Measurements from ENCODE around the gene CES2.

CES2 gene

DNA sequence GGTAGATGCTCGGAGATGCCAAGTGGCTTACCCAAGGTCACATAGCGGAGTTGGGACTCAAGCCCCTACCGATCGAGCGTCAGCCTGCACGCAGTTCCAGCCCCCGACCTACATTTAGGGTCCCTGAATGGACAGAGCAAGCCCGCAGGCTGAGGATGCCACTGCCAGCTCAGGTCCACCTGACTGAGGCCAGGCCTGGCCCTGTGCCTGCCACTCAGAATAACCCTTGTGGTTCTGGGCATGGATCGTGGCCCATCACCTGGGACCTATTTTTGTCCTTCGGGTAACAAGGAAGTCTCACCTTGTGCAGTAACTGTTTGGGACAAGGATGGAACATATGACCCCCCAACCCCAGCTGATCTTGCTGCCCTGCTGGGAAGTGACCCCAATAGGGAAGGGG, 33.7 kb upstream of the CES2 start:
- in situ Hi-C loops (cut with MboI; ENCODE audit: low pct_unique_long_range_greater_than_20kb, low sequenced_read_pairs): no loop called here
- DNase-seq: no peak

DNA sequence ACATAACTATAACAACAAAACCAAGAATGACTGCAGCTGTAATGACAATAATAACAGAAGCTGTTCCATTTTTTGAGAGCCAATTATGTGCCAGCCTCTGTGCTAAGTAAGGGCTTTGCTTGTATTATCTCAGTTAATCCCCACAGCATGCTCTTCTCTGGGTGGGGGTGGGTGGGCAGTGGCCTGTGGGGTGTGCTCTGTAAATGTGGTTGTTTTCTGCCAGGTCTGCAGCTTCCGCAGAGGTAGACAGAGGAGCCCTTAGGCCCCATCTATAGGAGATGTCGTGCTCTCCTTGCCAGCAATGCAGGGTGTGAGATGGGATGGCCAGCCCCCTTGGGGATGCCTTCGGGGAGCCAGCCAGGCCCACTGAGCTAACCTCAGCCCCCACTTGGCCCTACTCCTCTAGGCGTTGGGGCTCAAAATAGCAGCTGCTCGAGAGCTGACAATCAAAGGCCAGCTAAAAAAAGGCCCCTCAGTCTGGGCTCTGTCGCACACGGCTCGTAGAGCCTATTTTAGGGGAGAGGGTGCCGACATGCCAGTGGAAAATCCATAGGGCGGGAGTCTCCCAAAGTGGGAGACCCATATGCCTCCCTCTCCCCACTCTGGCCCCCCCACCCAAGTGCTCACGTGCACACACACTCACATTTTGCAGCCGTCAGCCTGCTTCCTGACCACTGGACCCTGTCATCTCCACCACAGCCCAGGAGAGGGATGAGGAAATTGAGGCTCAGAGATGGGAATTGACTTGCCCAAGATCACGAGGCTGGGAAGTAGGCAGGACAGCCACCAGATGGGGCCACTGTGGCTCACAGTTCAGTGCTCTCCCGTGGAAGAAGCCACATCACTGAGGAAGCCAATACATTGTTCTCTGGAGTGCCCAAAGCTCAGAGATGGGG, 32.4 kb upstream of the CES2 start:
- in situ Hi-C loops (cut with MboI; ENCODE audit: low pct_unique_long_range_greater_than_20kb, low sequenced_read_pairs): no loop called here

DNA sequence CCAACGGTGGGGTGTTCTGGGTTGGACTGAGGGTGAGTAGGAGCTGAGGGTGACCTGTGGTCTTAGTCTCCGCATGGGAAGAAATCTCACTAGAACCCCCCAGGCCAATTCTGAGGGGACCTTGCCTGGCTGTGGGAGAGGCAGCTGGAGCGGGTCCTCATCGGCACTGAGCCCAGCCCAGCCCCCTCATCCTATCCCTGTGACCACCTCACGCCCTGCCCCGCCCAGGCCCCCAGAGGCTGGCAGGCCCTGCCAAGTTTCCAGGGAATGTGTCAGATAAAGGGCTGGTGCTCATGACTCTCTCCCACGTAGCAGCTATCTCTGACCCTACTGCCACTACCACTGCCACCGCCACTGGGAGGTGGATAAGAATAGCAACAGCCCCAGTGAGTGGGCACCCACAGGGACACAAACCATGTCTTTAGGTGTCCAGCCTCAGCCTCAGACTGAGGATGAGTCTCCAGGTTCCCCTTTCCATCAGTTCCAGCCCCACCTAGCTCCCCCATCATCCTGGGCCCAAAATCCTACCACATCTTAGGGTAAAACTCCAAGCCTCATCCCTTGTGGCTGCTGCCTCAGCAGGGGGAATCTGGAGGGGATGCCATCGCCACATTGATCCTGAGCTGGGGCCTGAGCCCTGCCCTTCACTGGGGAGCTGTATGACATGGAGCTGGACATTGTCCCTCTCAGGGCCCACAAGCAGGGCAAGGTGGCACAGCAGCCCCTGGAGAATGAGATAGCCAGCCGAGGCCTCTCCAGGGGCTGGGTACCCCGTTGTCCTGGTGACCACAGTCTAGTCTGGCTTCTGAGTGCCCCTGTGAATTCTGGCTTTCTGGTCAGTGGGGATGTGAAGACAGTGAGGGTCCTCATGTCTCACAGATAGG, 31.5 kb upstream of the CES2 start:
- in situ Hi-C loops (cut with MboI; ENCODE audit: low pct_unique_long_range_greater_than_20kb, low sequenced_read_pairs): no loop called here
- no peak for DNase-seq

More for the DNA sequence above, 32.4 kb upstream of the CES2 start:
- no peak for DNase-seq

DNA sequence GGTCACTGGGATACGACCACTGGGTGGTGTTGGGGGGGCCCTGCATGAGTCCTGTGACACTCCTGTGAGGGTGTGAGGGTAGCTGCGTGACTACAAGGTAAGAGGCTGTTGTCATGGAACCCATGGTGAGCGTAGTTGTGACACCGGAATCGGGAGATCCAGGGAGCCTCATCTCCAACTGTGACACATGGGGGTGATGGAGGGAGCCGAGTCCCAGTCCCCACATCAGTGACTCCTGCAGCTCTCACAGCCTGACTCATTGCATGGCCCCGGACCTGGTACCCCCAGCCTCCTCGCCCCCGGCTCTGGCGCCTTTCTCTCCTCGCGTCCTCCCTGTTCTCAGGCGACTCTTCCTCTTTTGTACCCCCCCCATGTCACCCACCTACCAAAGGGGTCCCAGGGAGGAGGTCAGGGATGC, 30.9 kb upstream of the CES2 start:
- in situ Hi-C loops (cut with MboI; ENCODE audit: low pct_unique_long_range_greater_than_20kb, low sequenced_read_pairs): no loop called here
- no peak for DNase-seq

DNA sequence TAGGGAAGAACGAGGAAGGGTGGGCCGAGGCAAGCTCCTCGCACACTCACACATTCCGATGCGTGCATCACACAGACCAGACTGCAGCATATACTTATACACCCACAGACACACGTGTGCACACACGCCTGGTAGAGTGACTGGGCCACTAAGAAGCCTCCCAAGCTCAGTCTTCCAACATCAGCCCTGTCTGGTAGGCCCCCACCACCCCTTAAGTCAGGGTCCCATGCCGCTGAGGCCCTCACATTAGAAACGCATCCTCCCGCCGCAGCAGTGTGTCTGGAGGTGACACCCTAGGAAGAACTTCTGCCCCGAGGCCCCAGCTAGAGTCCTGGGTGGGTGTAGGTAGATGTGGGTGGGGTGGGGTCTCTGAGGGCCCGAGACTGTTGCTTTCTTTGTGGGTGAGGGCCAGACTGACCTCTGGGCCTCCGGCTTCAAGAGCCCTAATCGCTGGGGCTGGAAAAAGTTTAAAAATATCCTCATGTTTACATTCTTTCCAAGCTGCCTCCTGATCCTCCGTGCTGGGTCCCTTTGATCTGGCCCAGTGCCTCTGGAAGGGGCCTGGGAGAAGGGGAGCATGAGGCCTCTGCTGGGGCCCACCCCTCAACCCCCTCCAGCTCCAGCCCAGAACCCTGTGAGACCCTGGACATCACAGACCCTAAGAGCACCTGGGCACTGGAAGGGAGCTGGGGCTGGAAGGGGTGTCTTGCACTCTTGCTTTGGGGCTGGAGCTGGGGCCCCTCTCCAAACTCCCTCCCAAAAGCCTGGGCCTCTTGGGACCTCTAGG, 30.3 kb upstream of the CES2 start:
- DNase-seq: no peak
- in situ Hi-C loops (cut with MboI; ENCODE audit: low pct_unique_long_range_greater_than_20kb, low sequenced_read_pairs): no loop called here

DNA sequence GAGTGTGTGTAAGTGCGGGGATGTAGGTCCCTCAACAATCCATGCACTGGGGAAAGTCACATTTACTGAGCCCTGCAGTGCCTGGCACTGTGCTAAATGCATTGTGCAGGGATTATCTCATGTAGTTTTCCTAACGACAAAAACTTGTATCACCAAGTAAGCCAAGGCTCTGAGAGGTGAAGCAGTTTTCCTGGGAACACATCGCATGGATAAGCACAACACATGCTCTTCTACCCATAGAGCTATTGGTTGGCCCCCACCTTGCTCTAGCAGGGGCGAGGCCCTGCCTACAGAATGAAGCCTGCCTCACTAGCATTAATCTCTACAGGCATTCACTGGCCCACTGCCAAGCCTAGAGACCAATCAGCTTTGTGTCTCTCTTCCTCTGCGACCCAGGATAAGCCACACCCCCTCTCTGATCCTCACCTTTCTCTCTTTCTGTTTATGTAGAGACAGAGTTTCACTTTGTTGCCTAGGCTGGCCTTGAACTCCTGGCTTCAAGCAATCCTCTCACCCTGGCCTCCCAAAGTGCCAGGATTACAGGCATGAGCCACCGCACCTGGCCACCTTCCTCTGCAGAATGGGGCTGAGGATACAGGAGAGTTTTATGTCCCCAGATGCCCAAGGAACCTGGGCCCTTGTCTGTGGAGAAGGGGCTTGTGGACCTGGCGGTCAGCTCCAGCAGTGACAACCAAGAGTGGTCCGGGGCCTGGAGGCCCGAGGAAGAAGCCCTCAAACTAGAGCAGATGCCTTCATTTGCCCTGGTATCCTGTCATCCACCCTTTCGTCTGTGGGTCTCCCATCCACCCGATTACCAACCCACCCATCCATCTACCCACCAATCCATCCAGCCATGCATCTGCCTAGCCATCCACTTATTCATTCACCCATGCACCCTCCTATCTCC, 29.4 kb upstream of the CES2 start:
- in situ Hi-C loops (cut with MboI; ENCODE audit: low pct_unique_long_range_greater_than_20kb, low sequenced_read_pairs): no loop called here
- DNase-seq: peak; percentile 6

DNA sequence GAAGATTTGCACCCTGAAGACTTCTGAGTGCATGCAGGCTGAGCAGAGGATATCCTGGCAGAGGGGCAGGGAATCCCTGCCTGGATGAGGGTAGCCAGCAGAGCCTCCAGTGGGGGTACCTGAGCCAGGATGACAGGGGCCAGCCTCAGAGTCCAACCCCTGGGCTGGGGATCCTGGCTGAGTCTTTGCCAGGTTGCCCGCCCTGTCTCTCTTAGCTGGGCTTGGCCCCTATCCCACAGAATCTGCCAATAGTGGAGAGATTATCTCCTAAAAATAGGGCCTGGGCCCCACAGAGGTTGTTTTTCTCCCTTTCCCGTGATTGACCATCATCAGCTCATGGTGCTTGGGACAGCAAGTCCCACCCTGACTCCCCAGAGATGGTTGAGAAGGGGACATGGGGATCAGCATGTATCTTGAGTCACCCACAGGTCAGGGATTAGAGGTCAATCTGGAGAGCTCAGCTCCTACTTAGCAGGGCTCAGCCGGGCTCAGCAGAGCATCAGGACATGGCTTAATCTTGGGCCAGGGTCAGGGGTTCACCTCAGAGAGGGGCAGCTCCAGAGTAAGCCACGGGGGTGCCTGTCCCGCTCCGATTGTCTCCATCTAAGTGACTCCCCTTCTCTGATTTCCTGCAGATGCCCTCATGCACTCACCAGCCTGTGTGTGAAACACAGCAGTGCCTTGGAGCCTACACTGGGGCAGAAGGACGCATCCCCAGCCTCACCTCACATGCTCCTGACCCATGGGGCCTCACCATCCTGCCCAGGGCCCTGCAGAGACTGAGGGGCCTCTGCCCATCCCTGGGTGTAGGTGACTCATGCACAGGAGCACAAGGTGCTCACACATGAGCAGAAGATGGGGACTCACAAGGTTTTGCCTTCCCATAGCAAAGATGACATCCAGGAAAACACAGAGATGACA, 28.1 kb upstream of the CES2 start:
- in situ Hi-C loops (cut with MboI; ENCODE audit: low pct_unique_long_range_greater_than_20kb, low sequenced_read_pairs): no loop called here
- DNase-seq: no peak

DNA sequence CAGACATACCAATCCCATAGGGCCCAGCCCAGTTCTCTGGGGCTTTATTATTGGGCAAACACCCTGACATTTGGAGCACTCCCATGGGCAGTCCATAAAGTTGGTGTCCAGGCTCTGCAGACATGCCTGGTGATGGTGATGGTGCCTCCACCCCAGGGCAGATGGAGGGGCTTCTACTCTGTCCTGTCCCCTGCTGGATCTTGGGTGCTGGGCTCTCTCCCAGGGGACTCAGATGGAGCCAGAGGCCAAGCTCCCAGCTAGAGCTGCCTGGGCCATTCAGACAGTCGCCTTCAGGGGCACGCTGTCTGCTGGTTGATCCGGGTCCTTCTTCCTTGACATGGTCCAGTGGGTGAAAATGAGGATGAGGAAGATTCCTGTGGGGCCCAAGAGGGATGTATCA, 27.2 kb upstream of the CES2 start:
- no peak for DNase-seq
- in situ Hi-C loops (cut with MboI; ENCODE audit: low pct_unique_long_range_greater_than_20kb, low sequenced_read_pairs): no loop called here

DNA sequence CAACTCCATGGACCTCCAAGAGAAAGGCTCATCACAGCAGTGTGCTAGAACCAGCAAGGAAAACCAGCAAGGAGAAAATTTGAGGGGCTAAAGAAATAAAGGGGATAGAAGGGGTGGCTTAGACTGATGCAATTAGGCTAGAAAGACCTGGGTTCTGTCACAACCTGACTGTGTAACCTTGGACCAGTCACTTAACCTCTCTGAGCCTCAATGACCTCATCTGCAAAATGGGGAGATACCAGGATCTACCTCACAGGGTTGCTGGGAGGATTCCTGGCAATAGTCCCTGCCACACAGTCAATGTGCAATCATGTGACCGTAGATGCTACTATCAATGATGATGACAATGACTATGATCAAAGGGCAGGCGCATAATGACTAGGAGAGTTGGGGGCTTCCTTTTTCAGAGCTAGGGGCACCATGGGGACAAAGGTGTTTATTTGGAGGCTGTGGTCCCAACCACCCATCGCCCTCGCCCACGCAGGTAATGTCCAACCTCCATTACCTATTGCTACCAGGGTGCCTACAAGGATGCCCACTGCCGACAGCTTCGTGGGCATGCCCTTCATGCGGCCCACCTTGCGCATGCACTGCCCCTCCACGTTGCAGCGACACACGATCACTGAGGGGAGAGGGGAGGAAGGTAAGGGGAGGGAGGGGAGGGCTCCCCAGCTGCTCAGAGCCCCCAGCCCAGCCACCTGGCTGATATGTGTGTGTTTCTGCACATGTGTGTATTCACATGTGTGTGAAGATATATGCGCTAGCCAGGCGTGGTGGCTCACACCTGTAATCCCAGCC, 26.4 kb upstream of the CES2 start:
- in situ Hi-C loops (cut with MboI; ENCODE audit: low pct_unique_long_range_greater_than_20kb, low sequenced_read_pairs): no loop called here
- DNase-seq: no peak

DNA sequence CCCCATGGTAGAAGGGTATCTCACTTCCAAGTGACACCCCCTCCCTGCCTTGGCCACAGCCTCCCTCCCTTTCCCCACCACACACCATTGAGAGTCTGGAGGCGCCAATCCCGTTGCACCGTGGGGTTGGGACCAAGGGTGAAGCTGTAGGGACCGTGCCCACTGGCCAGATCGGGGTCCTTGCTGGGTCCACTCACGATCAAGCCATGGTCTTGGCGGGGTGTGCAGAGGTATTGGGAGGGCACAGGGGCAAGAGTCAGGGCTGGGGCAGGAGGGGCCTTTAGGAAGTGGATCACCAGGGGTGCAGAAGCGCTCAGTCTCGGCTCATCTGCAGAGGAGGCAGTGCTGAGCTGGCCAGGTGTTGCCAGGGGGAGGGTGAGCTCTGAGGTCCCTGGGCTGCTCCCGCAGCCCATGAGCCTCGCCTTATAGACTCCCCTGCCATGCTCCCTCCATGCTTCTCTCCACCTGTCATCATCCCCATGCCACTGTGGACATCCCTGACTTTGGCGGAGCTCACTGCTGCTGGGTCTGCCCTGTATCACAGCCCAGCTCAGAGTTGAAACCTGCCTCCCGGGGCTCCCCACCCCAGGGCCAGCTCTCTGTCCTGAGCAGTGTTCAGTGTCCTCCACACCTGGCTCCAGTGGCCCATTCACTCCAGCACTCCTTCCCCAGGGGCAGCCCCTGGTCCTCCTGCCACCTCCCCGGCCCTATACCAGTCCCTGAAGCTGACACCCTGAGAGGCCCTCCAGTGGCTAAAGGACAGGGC, 25.0 kb upstream of the CES2 start:
- DNase-seq: no peak
- in situ Hi-C loops (cut with MboI; ENCODE audit: low pct_unique_long_range_greater_than_20kb, low sequenced_read_pairs): no loop called here

DNA sequence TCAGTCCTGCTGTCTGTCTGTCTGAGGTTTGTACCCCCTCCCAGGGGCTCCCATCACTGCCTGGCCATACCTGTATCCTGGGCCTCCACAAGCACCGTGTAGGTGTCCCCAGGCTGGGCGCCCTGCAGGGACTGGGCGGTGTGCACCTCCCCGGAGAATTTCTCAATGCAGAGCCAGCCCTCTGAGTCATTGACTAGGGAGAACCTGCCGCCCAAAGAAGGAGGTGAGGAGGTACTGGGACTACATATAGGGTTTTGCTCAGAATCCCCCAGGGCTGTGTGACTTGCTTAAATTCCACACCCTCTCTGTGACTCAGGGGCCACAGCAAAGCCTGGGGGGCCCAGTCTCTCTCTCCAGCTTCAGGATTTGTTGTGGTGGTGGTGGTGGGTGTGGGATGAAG, 24.2 kb upstream of the CES2 start:
- in situ Hi-C loops (cut with MboI; ENCODE audit: low pct_unique_long_range_greater_than_20kb, low sequenced_read_pairs): no loop called here
- DNase-seq: no peak

DNA sequence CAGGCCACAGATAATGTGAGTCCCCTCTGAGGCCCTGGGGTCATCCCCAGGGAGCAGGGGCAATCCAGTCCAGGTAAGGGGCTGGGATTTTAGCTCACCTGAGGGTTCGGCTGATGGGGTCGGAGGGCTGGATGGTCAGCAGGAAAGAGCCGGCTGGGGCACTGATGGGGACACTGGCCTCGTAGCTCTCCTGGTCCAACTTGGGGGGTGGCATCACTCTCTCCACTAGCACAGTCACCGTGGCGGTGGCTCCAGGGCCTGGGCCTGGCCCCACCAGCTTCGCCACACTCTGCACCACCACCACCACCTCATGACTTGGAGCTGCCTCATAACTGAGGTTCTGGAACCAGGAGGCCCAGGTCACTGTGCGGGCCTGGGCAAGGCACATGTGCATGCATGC, 23.5 kb upstream of the CES2 start:
- in situ Hi-C loops (cut with MboI; ENCODE audit: low pct_unique_long_range_greater_than_20kb, low sequenced_read_pairs): no loop called here
- no peak for DNase-seq

DNA sequence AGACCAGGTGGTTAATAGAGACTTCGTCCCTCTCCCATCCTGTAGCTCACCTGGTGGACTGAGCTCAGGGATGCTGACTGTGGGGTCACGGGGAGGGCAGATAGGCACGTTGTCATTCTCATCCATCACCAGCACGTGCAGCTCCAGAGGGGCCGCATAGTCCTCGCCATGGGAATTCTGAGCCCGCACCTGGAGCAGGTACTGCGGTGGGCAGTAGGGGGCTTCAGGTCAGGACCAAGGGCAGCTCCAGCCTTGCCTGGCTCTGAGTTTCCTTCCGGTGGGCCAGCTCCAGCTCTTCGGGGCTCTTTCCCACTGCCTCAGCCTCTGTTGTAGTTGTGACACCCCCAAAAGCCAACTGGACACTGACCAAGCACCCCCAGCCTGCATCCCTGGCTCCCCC, 22.2 kb upstream of the CES2 start:
- DNase-seq: no peak
- in situ Hi-C loops (cut with MboI; ENCODE audit: low pct_unique_long_range_greater_than_20kb, low sequenced_read_pairs): no loop called here

DNA sequence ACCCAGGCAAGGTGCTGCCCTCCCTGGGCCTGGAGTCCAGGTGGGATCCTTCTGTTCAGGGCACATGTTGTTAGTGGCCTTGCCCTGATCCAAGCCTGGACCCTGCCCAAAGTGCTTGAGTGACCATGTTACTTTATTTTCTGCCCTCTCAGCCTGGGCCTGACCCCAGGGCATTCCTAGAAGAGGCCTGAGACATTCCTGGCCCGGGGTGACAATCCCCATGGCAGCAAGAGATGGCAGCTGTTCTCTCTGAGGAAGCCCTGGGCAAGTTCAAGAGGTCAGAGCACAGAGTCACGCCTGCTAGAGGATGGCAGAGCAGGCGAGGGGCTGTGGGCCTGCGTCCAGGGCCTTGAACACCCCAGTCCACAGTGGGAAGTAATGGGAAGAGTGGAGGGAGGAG, 21.6 kb upstream of the CES2 start:
- no peak for DNase-seq
- in situ Hi-C loops (cut with MboI; ENCODE audit: low pct_unique_long_range_greater_than_20kb, low sequenced_read_pairs): no loop called here

DNA sequence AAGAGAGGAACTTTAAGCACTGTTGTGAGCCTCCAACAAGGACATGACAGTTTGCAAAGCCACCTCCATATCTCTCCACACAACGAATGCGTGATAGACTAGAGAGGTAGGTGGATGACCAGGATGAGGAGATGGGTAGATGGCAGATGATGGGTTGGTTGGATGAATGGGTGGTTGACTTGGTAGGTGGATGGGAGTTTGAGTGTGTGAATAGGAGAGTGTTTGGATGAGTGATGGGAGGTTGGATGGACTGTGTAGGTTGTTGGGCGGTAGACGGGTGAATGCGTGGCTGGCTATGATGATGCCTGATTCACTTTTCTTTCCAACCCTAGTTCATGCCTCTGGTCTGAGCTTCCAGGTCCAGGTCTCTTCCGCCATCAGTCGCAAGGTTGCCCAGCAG, 20.8 kb upstream of the CES2 start:
- DNase-seq: no peak
- in situ Hi-C loops (cut with MboI; ENCODE audit: low pct_unique_long_range_greater_than_20kb, low sequenced_read_pairs): no loop called here

DNA sequence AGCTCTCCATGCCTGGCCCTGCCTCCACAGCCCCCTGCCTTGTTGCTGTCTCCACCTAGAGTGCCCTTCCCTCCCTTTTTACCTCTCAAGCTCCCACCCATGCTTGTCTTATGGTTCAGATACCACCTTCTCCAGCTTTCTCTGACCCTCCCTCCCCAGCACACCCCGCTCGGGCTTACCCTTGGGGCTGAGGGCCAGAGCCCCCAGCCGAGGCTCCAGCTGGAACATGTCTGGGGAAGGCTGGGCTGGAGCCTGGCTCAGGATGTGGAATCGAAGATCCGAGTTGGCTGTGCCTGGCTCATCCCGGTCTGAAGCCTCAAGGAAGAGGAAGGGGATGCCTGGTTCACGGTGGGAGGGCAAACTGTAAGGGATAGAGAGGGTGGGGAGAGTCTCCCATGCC, 20.3 kb upstream of the CES2 start:
- in situ Hi-C loops (cut with MboI; ENCODE audit: low pct_unique_long_range_greater_than_20kb, low sequenced_read_pairs): no loop called here
- DNase-seq: no peak

All from KBM-7 (cell line).